ENCODE results near the gene EXTL2.

- TF ChIP-seq, protein P1, sequence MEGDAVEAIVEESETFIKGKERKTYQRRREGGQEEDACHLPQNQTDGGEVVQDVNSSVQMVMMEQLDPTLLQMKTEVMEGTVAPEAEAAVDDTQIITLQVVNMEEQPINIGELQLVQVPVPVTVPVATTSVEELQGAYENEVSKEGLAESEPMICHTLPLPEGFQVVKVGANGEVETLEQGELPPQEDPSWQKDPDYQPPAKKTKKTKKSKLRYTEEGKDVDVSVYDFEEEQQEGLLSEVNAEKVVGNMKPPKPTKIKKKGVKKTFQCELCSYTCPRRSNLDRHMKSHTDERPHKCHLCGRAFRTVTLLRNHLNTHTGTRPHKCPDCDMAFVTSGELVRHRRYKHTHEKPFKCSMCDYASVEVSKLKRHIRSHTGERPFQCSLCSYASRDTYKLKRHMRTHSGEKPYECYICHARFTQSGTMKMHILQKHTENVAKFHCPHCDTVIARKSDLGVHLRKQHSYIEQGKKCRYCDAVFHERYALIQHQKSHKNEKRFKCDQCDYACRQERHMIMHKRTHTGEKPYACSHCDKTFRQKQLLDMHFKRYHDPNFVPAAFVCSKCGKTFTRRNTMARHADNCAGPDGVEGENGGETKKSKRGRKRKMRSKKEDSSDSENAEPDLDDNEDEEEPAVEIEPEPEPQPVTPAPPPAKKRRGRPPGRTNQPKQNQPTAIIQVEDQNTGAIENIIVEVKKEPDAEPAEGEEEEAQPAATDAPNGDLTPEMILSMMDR (IDR thresholded peaks at IDR 0.05): no peak
- TF ChIP-seq EP300 (IDR thresholded peaks at IDR 0.05) (no peak), POLR2A (IDR thresholded peaks at IDR 0.05) (no peak)
Observed at GRCh38 chr1:100879422-100879821, 15.2 kb downstream of the EXTL2 start.
